GM21381 (cell line): ENCODE results near the gene ZYG11B.
"Not testable (repeated sequence)": the region's sequence is repeated elsewhere in the genome, so short reads cannot be mapped to it uniquely, and the experiment has no call there.

ENCODE experiments used
- ATAC-seq: cut with Tn5 transposase; IDR thresholded peaks from one replicate; pipeline ENCODE4 v1.9.1; 2021; ENCODE audit warnings: mild to moderate bottlenecking, moderate library complexity; ENCODE audit not compliant: unreplicated experiment

ZYG11B gene

DNA sequence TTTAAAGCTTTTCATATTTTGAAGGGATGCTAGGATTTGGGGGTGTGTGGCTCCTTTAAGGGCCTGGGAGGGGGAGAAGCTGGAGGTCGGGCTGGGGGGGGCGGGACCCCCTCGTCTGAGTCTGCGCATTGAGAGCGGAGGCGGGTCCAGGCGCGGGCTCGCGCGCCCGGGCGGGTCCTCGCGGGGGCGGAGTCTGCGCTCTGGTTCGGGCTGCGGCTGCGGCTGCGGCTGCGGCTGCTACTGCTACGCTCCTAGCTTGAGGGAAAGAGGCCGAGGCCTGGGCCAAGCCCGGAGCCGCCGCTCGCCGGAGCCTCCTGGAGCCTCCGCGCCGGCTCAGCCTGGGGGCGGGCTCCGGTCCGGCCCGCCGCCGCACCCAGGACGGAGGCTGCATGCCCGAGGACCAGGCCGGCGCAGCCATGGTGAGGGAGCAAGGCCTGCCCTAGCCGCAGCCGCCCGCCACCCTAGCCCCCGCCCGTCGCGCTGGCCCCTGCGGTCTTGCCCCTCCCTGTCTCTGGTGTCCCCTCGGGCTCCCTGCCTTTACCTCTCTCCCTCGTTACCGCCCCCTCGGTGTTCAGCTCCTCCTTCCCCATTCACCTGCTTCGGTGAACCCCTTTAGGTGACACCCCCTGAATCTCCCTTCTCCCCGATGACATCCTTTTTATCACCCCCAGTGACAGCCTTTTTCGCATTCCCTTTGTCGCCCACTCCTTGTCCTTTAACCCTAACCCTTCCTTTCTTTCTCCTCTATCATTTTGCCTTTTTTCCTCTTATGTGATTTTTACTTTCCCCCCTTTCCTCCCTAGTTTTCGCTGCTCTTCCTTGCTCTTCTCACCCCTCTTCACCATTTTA lies at the start of gene ZYG11B:
Gene ZYG11B (plus strand): TSS at position 189 of the 849 bp plus-strand sequence. CDS start 201 bp downstream, at position 390.
- peak; percentile 93 for ATAC-seq

DNA sequence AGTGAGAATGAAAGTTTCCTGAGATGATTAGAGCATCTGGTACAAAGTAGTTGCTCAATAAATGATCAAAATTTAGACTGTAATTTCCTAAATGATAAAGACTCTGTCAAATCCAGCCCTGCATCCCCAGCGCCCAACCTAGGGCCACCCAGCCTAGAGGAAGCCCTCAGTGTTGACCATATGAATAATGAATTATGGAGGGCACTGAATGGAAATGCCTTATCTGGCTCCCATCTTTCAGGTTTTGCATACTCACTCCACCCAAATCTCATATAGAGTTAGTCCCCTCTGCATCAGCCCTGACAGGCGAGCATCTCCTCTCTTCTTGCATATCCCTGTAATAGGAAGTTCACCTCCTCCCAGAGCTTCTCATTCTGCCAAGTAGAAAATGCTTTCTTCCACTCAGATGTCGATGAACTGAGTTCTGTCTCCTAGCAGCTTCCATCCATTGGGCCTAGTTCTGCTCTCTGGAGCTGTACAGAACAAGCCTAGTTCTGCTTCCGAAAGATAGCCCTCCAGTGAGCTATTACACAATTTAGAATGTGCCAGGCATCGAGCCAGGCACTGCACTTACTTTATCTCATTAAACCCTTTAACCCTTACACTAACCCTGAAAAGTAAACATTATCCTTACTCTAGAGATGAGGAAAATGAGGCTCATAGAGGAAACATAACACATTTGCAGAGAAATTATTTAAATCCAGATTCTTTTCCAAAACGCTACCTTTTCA lies 49.0 kb upstream of the ZYG11B start:
- no peak for ATAC-seq

DNA sequence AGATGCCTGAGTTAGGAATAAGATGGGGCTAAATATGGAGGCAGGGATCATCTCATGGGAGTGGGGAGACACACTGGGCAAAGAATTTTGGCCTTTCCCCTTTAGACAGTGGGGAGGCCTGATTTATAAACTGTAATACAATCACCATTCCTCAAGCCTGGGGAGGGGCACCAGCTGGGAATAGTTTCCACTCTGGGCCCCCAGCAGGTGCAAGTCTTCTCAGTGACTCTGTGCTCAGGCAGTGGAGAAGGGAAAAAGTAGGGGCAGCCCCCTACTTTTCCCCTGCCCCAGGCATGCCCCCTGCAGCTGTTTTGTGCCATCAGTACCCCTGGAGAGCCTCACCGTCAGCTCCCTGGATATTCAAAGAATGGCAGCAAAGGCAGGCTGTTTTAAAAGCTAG lies 47.2 kb upstream of the ZYG11B start:
- no peak for ATAC-seq

DNA sequence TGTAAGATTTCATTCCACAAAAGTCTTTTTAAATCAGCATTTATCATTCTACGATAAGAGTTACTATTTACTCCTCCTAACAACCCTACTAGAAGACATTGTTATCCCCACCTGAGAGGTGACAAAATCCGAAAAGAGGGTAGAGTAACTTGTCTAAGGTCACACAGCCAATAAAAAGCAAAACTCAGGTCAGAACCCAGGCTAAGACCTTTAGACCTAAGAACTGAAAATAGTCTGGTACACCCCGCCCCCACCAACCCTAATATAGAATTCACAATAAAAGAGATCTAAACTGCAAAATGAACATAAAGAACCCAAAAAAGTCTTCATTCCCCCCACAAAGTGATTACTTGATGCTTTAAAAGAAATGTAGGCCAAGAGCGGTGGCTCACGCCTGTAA lies 46.8 kb upstream of the ZYG11B start:
- no peak for ATAC-seq

DNA sequence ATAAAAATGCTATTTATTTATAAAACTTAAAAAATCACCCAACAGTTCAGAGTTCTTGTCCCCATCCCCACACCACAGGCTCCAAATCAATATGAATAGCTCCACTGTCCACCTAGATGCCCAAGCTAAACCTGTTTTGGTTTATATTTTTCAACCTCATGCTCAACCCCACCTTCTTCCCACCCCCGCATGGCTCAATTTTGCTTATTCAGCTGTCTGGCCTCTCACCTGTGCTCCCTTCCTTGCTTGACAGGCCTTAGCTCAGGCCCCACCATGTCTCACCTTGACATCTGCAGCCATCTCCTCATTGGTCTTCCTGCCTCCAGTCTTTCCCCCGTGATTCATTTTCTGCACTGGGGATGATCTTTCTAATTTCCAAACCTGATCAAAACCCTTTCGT lies 45.9 kb upstream of the ZYG11B start:
- no peak for ATAC-seq

DNA sequence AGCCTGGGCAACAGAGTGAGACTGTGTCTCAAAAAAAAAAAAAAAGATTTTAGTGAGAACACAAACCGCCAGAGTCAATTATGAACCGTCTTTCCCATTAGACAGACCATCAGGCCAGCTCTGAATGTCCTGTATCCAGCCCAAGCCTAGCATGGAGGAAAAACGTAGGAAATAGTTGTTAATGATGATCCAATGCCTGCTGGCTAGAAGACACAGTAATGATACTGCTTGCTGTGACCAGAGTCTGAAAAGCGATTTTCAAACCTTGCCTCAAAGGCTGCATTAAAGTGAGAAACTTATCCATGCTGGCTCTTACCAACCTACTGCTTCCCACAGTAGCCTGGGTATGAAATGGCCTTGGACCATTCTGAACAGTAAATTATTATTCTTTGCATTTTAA lies 45.1 kb upstream of the ZYG11B start:
- no peak for ATAC-seq

DNA sequence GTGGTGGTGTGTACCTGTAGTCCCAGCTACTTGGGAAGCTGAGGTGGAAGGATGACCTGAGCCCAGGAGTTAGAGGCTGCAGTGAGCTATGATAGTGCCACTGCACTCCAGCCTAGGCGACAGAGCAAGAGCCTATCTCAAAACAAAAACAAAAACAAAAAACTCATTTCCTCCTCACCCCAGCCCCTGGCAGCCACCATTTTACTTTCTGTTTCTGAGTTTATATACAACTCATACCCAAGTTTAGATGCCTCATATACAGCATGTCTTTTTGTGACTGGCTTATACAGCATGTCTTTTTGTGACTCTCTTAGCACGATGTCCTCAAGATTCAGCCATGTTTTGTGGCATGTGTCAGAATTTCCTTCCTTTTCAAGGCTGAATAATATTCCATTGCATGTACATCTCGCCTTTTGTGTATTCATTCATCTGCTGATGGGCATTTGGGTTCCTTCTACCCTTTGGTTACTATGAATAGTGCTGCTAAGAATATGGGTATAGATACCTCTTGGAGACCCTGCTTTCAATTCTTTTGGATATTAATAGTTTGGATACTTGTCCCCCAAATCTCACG lies 42.8 kb upstream of the ZYG11B start:
- ATAC-seq: no peak

DNA sequence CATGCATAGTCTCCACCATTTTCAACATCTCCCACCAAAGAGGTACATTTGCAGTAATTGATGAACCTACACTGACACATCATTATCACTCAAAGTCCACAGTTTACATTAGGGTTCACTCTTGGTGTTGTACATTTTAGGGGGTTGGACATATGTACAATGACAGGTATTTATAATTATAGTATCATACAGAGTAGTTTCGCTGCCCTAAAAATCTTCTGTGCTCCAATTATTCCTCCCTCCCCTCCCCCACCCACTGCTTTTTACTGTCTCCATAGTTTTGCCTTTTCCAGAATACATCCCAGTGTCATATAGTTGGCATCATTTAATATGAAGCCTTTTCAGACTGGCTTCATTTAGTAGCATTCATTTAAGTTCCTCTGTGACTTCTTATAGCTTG lies 41.7 kb upstream of the ZYG11B start:
- ATAC-seq: no peak

DNA sequence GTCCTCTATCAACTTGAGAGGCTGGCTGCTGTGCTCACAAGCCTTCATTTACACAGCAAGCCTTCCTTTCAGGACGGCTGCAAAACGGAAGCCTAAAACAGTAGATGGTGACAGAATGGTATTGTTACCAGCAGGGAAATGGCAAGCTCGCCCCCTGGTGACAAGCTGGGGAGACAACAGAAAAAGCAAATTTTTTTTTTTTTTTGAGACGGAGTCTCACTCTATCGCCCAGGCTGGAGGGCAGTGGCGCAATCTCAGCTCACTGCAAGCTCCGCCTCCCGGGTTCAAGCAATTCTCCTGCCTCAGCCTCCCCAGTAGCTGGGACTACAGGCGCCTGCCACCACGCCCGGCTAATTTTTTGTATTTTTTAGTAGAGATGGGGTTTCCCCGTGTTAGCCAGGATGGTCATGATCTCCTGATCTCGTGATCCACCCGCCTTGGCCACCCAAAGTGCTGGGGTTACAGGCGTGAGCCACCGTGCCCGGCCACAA lies 39.9 kb upstream of the ZYG11B start:
- ATAC-seq: not testable (repeated sequence)

DNA sequence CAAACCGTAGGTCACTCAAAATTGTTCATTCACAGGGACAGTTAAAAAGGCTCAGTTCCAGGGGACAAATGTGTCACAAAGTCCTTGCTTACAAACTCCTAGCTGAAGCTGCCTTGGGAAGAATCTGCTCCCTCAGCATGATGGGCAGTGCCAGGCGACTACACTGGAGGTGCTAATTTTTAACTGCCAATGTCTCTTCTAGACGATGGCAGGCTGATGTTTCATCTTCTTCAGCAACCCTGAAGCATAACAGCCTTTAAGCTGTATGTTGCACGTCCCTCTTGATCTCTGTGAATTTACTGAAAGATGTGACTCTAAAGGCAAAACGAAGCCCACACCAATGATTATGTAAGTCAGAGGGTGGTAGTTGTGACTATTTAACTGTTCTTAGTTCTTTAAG lies 39.4 kb upstream of the ZYG11B start:
- ATAC-seq: no peak

DNA sequence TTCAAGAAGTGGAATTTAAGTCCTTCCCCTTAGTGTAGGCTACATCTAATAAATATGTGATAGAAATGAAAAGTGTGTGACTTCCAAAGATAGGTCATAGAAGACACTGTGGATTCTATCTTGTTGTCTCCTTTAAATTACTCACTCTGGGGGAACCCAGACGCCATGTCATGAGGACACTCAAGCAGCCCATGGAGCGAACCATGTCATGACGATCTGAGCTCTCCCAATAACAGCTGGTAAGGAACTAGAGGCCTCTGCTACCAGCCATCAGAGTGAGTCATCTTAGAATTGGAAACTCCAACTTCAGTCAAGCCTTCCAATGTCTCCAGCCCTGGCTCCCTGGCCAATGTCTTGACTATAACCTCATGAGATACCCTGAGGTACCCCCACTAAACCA lies 34.4 kb upstream of the ZYG11B start:
- ATAC-seq: no peak

DNA sequence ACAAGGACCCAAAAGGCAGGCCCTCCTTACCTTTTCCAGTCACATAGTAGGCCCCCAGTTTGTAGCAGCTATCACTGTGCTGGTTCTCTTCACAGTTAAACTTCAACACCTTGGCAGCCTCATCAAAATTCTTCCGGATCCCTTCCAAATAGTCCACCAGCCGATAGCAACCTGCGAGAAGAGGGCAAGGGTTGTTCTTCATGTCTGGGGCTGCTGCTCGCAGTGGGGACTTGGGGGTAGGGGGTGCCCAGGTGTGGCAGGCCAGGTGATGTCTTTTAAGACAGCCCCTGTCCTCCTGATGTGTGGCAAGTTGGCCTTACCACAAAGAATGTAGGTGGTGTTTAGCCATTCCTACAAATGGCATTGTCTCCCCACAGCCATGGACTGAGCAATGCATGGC lies 33.6 kb upstream of the ZYG11B start:
- no peak for ATAC-seq

DNA sequence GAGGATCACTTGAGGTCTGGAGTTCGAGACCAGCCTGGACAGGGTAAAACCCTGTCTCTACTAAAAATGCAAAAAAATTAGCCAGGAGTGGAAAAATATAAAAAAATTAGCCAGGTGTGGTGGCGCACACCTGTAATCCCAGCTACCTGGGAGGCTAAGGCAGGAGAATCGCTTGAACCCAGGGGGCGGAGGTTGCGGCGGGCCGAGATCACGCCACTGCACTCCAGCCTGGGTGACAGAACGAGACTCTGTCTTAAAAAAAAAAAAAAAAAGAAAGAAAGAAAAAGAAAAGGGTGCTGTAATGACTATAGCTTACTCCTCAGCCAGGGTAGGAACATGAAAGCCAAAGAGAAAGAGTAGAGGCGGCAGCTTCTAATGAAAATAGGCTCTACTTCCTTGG lies 32.9 kb upstream of the ZYG11B start:
- ATAC-seq: not testable (repeated sequence)

DNA sequence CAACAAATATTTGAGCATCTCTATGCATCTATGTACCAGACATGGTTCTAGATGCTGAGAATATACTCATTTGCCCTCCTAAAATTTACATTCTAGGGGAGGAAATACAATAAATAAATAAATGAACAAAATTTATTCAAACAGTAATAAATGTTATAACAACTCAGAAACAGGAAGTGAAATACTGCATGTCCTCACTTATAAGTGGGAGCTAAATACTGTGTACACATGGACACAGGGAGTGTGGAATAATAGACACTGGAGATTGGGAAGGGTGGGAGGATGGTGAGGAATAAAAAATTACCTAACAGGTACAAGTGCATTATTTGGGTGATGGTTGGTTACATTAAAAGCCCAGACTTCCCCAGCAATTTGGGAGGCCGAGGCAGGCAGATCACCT lies 32.4 kb upstream of the ZYG11B start:
- no peak for ATAC-seq

DNA sequence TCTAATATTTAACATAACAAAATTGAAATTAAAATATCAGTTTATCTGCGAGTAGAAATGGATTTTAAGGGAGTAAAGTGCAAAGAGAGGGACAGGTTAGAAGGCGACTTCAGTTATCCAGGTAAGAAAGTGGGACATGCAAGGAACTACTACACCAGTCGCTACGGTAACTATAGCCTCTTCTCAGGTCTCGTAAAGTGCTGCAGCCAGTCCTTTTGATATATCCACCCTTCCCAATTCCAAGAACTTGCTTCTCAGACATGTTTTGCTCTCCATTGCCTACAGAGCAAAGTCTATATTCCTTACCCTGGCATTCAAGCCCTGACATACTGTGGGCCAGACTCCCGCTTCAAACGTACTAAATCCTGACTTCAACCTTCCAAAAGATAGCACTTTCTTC lies 30.6 kb upstream of the ZYG11B start:
- ATAC-seq: no peak

DNA sequence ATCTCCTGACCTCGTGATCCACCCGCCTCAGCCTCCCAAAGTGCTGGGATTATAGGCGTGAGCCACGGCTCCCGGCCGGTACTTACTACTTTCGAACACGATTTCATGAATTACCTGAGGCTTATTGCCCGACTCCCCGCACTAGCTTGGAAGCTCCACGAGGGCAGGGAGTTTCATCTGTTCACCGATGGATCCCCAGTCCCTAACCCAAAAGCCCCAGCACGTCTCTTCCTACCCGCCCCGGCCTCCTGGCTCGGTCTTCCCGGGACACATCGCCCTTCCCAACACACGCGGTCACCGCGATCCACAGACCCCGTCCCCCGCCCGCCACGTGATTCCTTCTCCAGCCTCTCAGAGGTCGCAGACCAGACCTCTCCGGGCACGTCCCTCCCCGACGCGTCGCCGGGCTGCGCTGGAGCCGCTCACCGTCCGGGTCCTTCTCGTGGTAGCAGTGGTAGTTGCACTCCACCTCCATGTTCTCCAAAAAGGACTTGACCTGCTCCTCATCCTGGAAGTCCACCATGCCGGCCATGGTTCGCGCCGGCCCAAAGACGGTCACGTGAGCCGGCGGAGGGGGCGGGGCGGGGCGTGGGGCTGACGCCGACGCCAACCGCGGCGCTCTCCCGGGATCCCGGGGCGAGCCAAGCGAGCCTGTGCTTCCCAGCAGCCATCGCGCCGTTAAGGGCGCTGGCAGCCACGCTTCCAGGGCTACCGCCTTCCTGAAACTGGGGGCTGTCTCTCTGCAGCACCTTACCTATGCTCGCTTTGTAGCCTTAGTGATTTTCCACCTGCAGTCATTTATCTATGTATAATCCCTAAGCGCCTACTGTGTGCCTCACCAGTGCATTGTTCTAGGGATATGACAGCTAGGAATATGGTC lies 28.2 kb upstream of the ZYG11B start, which contains the start of gene COA7:
Gene COA7 (minus strand): TSS at position 553 of the 880 bp plus-strand sequence. CDS start 21 bp downstream, at position 532.
- ATAC-seq: peak; percentile 50

DNA sequence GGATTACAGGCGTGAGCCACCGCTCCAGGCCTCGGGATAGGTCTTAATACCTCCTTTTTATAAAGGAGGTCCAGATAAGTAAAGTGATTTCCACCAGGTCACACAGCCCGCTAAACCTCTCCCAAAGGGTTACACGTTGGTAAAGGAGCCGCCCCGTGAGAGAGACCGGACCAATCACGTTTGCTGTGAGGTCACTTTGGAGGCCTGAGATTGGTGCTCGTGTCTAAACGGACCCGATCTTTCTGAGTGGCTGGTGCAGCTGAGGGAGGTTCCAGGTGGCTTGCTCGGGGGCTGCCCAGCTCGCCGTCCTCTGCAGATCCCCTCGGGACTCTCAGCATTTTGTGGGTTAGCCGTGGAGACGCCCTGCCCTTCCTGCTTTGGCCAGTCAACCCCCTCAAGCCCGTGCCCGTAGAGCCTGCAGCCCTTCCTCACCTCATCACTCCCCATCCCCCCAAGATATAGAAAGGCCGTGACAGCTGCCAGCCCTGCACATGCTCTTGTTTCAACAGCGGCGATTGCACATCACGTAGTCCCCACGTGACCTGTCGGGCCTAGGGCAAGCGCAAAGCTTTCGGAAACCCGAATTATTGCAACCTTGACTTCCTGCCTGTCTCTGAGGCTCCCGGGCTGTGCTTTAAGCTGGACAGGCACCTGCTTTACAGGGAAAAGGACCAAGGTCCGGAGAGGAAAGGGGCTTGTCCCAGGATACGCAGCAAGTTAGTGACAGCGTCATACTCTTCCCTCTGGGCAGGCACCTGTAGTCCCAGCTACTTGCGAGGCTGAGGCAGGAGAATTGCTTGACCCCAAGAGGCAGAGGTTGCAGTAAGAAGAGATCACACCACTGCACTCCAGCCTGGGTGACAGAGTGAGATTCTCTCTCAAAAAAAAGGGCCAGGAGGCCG lies 23.1 kb upstream of the ZYG11B start:
- peak; percentile 85 for ATAC-seq

DNA sequence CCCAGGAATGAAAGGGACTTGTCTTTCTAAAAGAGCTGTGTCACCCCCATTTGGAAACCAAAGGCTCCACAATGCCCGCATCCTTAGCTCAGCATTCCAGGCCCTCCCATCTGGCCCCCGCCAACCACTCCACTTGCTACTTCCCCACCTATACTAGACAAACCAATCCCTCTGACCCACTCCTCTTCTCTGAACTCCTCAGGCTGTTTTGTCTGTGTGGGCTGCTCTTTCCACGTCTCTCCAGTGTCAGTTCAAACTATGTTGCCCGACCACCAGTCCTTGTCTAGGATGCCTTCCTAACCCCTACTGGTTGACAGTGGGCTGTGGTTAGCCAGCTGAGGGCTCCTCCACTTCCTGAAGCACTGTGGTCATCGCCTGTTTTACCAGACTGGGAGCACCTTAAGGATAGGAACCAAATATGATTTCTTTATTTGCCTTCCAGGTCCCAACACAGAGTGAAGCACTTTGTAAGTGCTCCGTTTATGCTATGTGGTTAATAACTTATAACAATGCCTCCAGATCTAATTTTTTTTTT lies 20.1 kb upstream of the ZYG11B start:
- ATAC-seq: no peak
